Kidney glomerular epithelial cell (primary cell): ENCODE results near the gene ARHGAP27.
A peak's percentile ranks its signal among the peaks of the same experiment; 100 is the strongest.

Experiments
- DNase-seq: peaks from one replicate; lab custom pipeline; 2025; lab: John Stamatoyannopoulos, UW

ARHGAP27 gene

GRCh38 chr17:45430006-45430737 is 2.5 kb downstream of the ARHGAP27 start:
- no peak for DNase-seq

GRCh38 chr17:45429339-45430005 is 3.2 kb downstream of the ARHGAP27 start:
- no peak for DNase-seq

DNA sequence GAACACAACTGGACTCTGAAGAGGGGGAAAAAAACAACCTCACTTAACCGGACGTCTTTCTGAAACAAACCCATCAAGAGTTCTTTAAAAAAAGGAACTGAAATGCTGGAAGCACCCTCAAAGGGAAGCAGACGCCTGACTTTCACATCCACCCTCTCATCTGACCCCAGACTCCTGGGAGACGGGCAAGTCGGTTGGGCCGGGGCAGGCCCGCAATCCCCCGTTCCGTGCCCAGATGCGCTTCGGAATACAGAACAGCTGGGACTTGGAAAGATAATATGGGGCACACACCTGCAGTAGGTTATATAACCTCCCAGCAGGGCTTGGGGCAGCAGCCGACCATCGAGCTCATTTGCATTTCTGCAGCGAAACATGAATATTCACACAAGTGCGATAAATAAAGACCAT is 3.7 kb downstream of the ARHGAP27 start:
- DNase-seq = no peak

DNA sequence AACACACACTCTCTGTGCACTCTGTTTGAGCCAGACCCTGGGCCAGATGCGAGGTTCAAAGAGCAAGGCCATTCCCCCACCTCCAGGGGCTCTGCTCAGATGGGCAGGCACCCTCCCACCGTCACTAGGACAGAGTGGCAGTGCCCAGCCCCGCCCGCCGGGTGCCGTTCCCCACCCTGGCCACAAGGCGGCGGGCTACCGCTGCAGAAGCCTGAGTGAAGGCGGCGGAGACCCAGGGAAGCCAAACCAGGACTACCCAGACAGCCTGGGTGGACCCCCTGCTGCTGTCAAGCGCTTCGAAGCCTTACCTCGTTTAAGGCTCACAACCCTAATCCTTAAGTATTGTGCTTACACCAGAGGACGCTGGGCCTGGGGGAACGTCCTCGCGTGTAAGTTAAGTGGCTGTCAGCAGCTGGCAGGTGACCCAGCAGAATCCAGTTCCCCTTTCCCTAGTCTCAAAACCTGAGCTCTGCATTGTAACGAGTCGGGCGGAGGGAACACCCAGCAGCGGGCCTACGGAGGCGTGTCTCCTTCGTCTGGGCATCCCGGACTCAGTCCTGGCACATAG is 4.5 kb downstream of the ARHGAP27 start:
- peak; percentile 39 for DNase-seq

GRCh38 chr17:45427181-45427835 is 5.4 kb downstream of the ARHGAP27 start:
- DNase-seq = no peak

DNA sequence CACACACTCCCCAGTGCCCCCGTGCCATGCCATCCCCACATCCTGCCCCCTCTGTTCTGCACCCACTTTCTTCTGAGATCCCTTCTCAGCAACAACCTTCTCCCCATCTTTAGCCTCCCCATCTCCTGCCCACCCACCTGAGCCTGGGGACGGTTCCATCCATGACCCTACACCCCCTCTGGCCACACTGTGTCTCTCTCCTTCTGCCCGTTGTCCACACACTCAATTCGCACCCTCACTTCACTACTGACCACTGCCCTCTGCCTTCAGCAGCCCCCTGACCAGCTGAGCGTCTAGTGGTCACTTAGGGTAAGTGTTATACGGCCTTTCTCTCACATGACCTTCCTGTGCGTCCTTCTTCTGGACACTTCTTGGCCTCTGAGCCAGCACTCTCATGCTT is 6.1 kb downstream of the ARHGAP27 start:
- DNase-seq = no peak

DNA sequence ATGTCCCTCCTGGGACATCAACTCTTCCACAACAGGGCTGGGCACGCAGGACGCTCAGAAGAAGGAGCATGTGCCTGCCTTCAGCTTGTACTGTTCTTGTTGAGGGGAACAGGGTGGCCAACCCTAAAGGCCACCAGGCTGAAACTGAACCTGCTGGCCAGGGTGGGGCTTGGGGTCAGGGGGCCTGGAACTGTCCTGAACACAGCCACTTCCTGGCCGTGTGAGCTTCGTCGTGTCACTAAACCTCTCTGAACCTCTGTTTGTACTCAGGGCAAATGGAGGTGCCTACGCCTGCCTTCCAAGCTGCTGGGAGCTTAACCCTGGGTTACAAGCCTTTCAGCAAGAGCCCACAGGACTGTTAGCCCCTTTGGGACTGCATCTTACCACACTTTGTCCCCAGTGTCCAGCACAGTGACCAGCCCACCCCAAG is 6.7 kb downstream of the ARHGAP27 start:
- DNase-seq = no peak

- DNase-seq = peak; percentile 93
Measured at GRCh38 chr17:45425125-45425983, 7.3 kb downstream of the ARHGAP27 start.

DNA sequence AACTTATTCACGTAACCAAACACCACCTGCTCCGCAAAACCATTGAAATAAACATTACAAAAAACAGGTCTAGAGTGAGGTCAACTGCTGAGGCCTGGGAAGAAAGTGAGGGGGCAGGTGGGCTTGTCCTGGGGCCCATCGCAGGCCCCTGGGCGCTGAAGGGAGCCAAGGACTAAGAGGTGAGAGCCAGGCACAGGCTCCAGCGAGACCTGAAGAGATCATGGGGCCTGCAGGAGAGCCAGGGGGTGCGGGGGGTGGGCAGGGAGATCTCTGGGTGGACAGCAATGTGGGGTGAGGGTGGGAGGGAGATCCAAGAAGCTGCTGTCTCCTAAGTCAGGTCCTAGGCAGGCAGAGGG is 7.9 kb downstream of the ARHGAP27 start:
- DNase-seq = no peak

DNA sequence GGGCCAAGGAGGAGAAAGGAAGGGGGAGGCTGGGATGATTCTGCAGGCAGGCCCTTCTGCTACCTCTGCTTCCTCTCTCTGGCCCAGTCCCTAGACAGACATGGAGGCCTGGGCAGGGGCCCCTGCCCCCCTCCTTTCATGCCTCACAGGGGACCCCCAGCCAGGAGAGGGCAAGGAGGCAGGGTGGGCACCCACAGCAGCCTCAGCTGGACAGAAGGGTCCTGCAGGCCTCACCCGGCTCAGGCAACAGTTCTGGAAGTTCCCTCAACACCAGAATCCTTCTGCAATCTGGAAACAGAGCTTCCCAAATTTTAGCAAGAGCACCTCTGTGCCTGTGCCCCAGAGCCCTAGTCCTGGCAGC is 8.7 kb downstream of the ARHGAP27 start:
- no peak for DNase-seq

- DNase-seq = no peak
Measured at GRCh38 chr17:45423304-45423974, 9.2 kb downstream of the ARHGAP27 start.

- no peak for DNase-seq
Measured at GRCh38 chr17:45414990-45415881, 17.4 kb downstream of the ARHGAP27 start.

- DNase-seq = no peak
Measured at GRCh38 chr17:45413498-45413923, 19.2 kb downstream of the ARHGAP27 start.

- DNase-seq = no peak
Measured at GRCh38 chr17:45411348-45412105, 21.1 kb downstream of the ARHGAP27 start.

GRCh38 chr17:45410144-45411091 is 22.3 kb downstream of the ARHGAP27 start:
- no peak for DNase-seq

DNA sequence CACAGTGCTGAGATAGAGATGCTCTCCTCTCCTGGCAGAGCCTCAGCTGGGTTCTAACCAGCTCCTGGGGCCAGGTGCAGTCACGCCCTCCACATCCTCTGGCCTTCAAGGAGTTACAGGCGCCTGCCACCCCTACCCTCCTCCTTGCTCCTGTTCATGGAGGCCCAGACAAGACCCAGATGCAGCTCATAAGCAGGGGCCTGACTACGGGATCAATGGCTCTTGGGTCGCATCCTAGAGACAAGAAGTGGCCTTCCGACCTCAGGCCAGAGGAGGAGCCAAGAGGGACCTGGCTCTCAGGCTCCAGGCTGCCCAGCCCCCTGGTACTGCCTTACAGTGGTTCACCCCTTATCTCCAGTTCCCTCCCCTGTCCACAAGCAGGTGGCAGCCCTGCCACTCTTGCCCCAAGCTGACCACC is 23.0 kb downstream of the ARHGAP27 start:
- DNase-seq = no peak

DNA sequence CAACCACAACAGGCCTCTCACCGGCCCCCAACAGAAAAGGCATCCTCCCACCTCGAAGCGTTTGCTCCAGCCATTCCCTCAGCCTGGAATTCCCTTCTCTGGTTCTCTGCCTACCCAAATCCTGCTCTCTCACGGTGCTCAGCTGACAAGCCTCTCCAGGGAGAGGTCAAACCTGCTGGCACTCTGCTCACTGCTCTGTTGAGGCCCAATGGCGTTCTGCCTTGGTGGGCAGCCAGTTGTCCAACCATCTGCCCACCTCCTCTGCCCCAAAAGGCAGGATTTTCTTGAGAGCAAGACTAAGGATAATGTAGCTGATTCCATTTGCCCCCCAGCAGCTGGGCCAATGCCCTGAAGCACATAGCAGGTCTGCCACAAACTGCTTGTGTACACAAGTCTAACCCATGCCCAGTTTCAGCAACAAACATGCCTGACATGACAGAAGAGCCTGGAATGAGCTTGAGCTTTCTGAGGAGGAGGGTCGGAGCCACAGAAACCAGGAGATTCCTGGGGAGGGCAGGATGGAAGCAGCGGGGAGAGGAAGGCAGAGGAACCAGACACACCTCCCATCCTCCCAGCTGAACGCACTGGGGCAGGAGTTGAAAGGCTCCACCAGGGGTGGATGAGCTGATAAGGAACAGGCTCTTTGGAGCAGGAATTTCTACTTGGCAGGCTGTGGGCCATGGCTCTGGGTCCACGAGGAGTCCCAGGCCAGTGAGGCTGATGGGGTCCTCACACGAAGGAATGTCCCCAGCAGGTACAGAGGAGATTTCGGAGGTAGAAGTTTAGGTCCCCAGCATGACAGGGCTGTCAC is 23.9 kb downstream of the ARHGAP27 start:
- peak; percentile 9 for DNase-seq

GRCh38 chr17:45406107-45406506 is 26.6 kb downstream of the ARHGAP27 start:
- DNase-seq = no peak
